SK-N-MC (cell line): Measurements from ENCODE around the gene BCL2A1.

Experiments
- EZH2 ChIP-seq: fragments of 200-600 bp; sonication (generic); IDR thresholded peaks from one replicate; pipeline ENCODE4 v1.6.1; 2017; ENCODE audit warnings: antibody characterized with exemption
- POLR2AphosphoS5 ChIP-seq: IDR thresholded peaks from 2 replicates; pipeline ENCODE4 v1.6.1; 2012; ENCODE audit warnings: mild to moderate bottlenecking, low read depth, low read length, borderline replicate concordance

DNA sequence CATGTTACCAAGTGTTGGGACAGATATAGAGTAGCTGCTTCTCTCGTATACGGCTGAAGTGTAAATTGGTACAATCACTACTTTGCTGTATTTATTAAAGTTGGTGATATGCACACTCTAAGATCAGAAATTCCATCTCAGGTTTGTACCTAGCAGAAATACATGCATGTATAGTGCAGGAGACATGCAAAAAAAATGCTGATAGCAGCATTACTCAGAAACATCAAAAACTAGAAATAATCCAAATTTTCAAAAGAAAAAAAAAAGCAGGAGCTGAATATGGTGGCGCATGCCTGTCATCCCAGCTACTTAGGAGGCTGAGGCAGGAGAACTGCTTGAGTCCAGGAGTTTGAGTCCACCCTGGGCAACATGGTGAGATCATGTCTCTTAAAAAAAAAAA lies 31.3 kb upstream of the BCL2A1 start:
- TF ChIP-seq EZH2 = no peak
- TF ChIP-seq POLR2AphosphoS5 = no peak
